HepG2 (cell line): ENCODE results near the gene PPP1R12C. TPM values are rescaled to one million over a fixed set of nuclear protein-coding genes. Genes with fewer than 3 reads are reported as not detected.

Experiments used
- ATAC-seq: fragments of 200-7000 bp; cut with Tn5 transposase; 3 replicates; pipeline ENCODE4 v1.9.1; 2020; ENCODE audit warnings: mild to moderate bottlenecking, moderate library complexity
- BruUV-seq: library from RNA; stranded (reverse); fragments of 400-500 nt; replicated peaks from 2 replicates; lab custom pipeline; 2021; lab: Mats Ljungman, UMichigan
- CTCF ChIA-PET: fragments of 300-600 bp; formaldehyde crosslinking; extraction: SDS; loops from one replicate; lab custom pipeline; 2021; ENCODE audit warnings: low total read pairs, inconsistent platforms, low intra/inter-chr PET ratio; lab: Yijun Ruan, JAX
- POLR2A ChIA-PET: fragments of 350-600 bp; sonication (Branson Sonifier 250); formaldehyde crosslinking; loops from one replicate; lab custom pipeline; 2020; ENCODE audit warnings: antibody characterized with exemption, inconsistent platforms; lab: Yijun Ruan, JAX
- DNase-seq: peaks from one replicate; pipeline ENCODE4 v3.0.0-alpha.2; 2015; ENCODE audit warnings: low spot score
- FAIRE-seq: peaks from 3 replicates; lab custom pipeline; 2011; peaks lifted over from hg19 to GRCh38; lab: Jason Lieb, UNC
- H2AFZ ChIP-seq: one replicate; pipeline ENCODE4 v1.6.1; 2011; ENCODE audit warnings: low read length, inconsistent platforms
- H3K27ac ChIP-seq: fragments of 300-600 bp; 3 replicates; pipeline ENCODE4 v1.8.0; 2011; ENCODE audit warnings: mixed run types, mild to moderate bottlenecking, mixed read lengths, low read length, inconsistent platforms; ENCODE audit not compliant: insufficient read depth; ENCODE audit errors: extremely low read length
- H3K27me3 ChIP-seq, 2 experiments: fragments of 200-600 bp in 1 of 2; 2 replicates in 1 of 2; 3 replicates in 1 of 2; pipeline versions ENCODE4 v1.6.0 to v1.8.0; 2011; ENCODE audit warnings: low read length in 2 of 2, mild to moderate bottlenecking in 2 of 2, moderate library complexity in 2 of 2, inconsistent platforms in 1 of 2; ENCODE audit not compliant: insufficient read depth in 2 of 2, control insufficient read depth in 1 of 2
- H3K36me3 ChIP-seq, 2 experiments: fragments of 200-600 bp in 1 of 2; replicated peaks in 1 of 2; 2 replicates in 1 of 2; 3 replicates in 1 of 2; pipeline versions ENCODE4 v1.5.1 to v1.8.0; 2011; ENCODE audit warnings: low read length in 2 of 2, inconsistent platforms in 1 of 2; ENCODE audit not compliant: insufficient read depth in 2 of 2, control insufficient read depth in 1 of 2
- H3K4me1 ChIP-seq: 2 replicates; pipeline ENCODE4 v1.5.1; 2012; ENCODE audit warnings: low read length, inconsistent platforms; ENCODE audit not compliant: insufficient read depth
- H3K4me2 ChIP-seq: 2 replicates; pipeline ENCODE4 v1.6.0; 2011; ENCODE audit warnings: low read depth, low read length, inconsistent platforms
- H3K4me3 ChIP-seq, 3 experiments: fragments of 200-600 bp in 1 of 3; sonication (generic), shearing (Covaris generic) in 1 of 3; replicated peaks in 1 of 3; 2 replicates each; pipeline ENCODE4 v1.5.1; 2011 to 2016; ENCODE audit warnings: low read length in 3 of 3, inconsistent platforms in 2 of 3, low read depth in 2 of 3, mild to moderate bottlenecking in 2 of 3, control low read depth in 1 of 3, mixed read lengths in 1 of 3; ENCODE audit not compliant: insufficient read depth in 1 of 3
- H3K79me2 ChIP-seq: one replicate; pipeline ENCODE4 v1.6.1; 2011; ENCODE audit warnings: low read length, inconsistent platforms; ENCODE audit not compliant: insufficient read depth
- H3K9ac ChIP-seq: 2 replicates; pipeline ENCODE4 v1.6.0; 2011; ENCODE audit warnings: mild to moderate bottlenecking, low read depth, low read length, inconsistent platforms; ENCODE audit not compliant: insufficient read depth
- H3K9me3 ChIP-seq: 2 replicates; pipeline ENCODE4 v1.5.1; 2012; ENCODE audit warnings: mild to moderate bottlenecking, low read length
- H4K20me1 ChIP-seq: 2 replicates; pipeline ENCODE4 v1.6.0; 2011; ENCODE audit warnings: inconsistent platforms, mild to moderate bottlenecking, low read length, moderate library complexity; ENCODE audit not compliant: insufficient read depth
- NCOA5 ChIP-seq: sonication (generic); formaldehyde crosslinking; IDR thresholded peaks from 2 replicates; pipeline ENCODE4 v1.4.0; 2020; ENCODE audit warnings: missing genetic modification reagents
- NR2C2 ChIP-seq: sonication (generic); formaldehyde crosslinking; IDR thresholded peaks from 2 replicates; pipeline ENCODE4 v1.4.0; 2020; ENCODE audit warnings: missing genetic modification reagents, mild to moderate bottlenecking, moderate library complexity, borderline replicate concordance
- PRDM10 ChIP-seq: sonication (generic); formaldehyde crosslinking; IDR thresholded peaks from 2 replicates; pipeline ENCODE4 v1.4.0; 2020; ENCODE audit warnings: low read depth, missing genetic modification reagents
- SNAI1 ChIP-seq: sonication (generic); formaldehyde crosslinking; IDR thresholded peaks from 2 replicates; pipeline ENCODE4 v1.5.0; 2020; ENCODE audit warnings: mild to moderate bottlenecking, missing genetic modification reagents, borderline replicate concordance
- ZBTB38 ChIP-seq: sonication (generic); formaldehyde crosslinking; IDR thresholded peaks from 2 replicates; pipeline ENCODE4 v1.5.1; 2020; ENCODE audit warnings: mild to moderate bottlenecking, missing genetic modification reagents
- ZNF143 ChIP-seq: sonication (generic); formaldehyde crosslinking; IDR thresholded peaks from 2 replicates; pipeline ENCODE4 v1.4.0; 2020; ENCODE audit warnings: missing genetic modification reagents
- ZNF24 ChIP-seq: fragments of 450-650 bp; IDR thresholded peaks from 2 replicates; pipeline ENCODE4 v1.6.1; 2017; ENCODE audit warnings: antibody characterized with exemption, mild to moderate bottlenecking
- ZNF501 ChIP-seq: sonication (generic); formaldehyde crosslinking; IDR thresholded peaks from 2 replicates; pipeline ENCODE4 v1.5.1; 2020; ENCODE audit warnings: mild to moderate bottlenecking, moderate library complexity, missing genetic modification reagents
- WGBS: methylation state at CpG from one replicate; pipeline ENCODE4 v1.1.6; 2017; ENCODE audit warnings: low lambda C conversion rate; 5-methylcytosine and 5-hydroxymethylcytosine counted together
- in situ Hi-C: cut with HindIII; loops from 2 replicates; pipeline ENCODE4 v1.10.0; 2017; ENCODE audit warnings: low pct_unique_long_range_greater_than_20kb; ENCODE audit not compliant: extremely low pct_ligation_motif_present
- intact Hi-C: fragments of 100-400 bp; cut with micrococcal nuclease; formaldehyde crosslinking; loops from one replicate; pipeline ENCODE4 v1.10.0; 2022; ENCODE audit not compliant: unreplicated experiment
- polyA plus RNA-seq, 8 experiments: library from polyadenylated mRNA; depleted of rRNA in 3 of 8; stranded (reverse) in 7 of 8; unstranded in 1 of 8; fragments of >200 nt; fragmentation: Illumina TruSeq in 4 of 8; extraction: Trizol in 4 of 8; gene quantifications; 2 replicates each; pipeline versions ENCODE4 v1.2.1 to v1.2.3, GENCODE V29; 2011 to 2016; ENCODE audit warnings: low read depth in 4 of 8, missing spikeins in 1 of 8, mixed read lengths in 1 of 8; ENCODE audit not compliant: insufficient read depth in 1 of 8
- total RNA-seq, 5 experiments: library from RNA; depleted of rRNA; stranded (reverse); fragments of >200 nt; fragmentation: Illumina TruSeq; extraction: Trizol; gene quantifications; 2 replicates each; pipeline ENCODE4 v1.2.3, GENCODE V29; 2016; ENCODE audit warnings: low read depth in 1 of 5

Gene PPP1R12C
- total and polyA plus RNA-seq, 2 of the 13 experiments (the other 11 are each of a cell fraction or from before 2014, with no cell fraction given), result 29.7 to 30.3 TPM

- H3K4me2 ChIP-seq, result peak overlapping the region; percentile 81
- DNase-seq (no peak), FAIRE-seq (no peak), ATAC-seq (no peak)
- H2AFZ ChIP-seq, result no peak overlapping the region
- H4K20me1 ChIP-seq, result peaks cover 14% of the 10 kb centered on the region
- no TSS peak for BruUV-seq
- intact Hi-C loops (no loop called here), in situ Hi-C loops (no loop called here)
- H3K79me2 ChIP-seq, result peaks cover 29% of the 10 kb centered on the region
- no peaks in the 10 kb centered on the region for H3K9me3 ChIP-seq
- 86% methylated on average over 15 of the region's 22 CpGs for WGBS
- H3K36me3 ChIP-seq, result no peaks in the 10 kb centered on the region
- TF ChIP-seq SNAI1 (CRISPR knock-in tag) (0 out of 2 replicates have a peak, but pooled peaks have one; percentile 10), ZBTB38 (CRISPR knock-in tag) (peak; percentile 61; the same call in 1 of the 2 replicates), NCOA5 (CRISPR knock-in tag) (no peak), ZNF143 (CRISPR knock-in tag) (peak; percentile 76), ZNF24 (peak; percentile 42; the same call in 1 of the 2 replicates), PRDM10 (CRISPR knock-in tag) (no peak), NR2C2 (CRISPR knock-in tag) (0 out of 2 replicates have a peak, but pooled peaks have one; percentile 5), ZNF501 (CRISPR knock-in tag) (0 out of 2 replicates have a peak, but pooled peaks have one; percentile 5)
- H3K4me1 ChIP-seq, result peaks cover 43% of the 10 kb centered on the region
- peak overlapping the region; percentile 86 to 99 (median 98) for H3K4me3 ChIP-seq
- POLR2A ChIA-PET, result interaction anchor here (1.3 to 1.7 kb wide), 5 partner anchors 55 to 358 kb away, joined by 3 to 7 read pairs (median 3); partner anchors contain the start of genes ISOC2, RDH13 and ZNF628
- H3K27ac ChIP-seq, result no peak overlapping the region
- peaks cover 0 to 12% of the 10 kb centered on the region in 2 experiments; a peak in 2 of 5 replicates for H3K27me3 ChIP-seq
- peak overlapping the region; percentile 73 for H3K9ac ChIP-seq
- CTCF ChIA-PET, result no interaction called here
These were observed 1.1 kb upstream of the PPP1R12C start for GRCh38 chr19:55118401-55118991.
